Activated T-cell treated with anti-CD3 and anti-CD28 coated beads, Interleukin-2, amount 50 U/mL, for 1 hour (primary cell): ENCODE data around the gene MROH8.
"Not testable (repeated sequence)": the region's sequence is repeated elsewhere in the genome, so short reads cannot be mapped to it uniquely, and the experiment has no call there.

Experiments used
- DNase-seq: peaks from one replicate; pipeline ENCODE4 v3.0.0-alpha.2; 2020

Gene MROH8

GRCh38 chr20:37152284-37152683 lies 27.1 kb downstream of the MROH8 start:
- DNase-seq, result no peak

- DNase-seq, result no peak
Measured at GRCh38 chr20:37151529-37151928, 27.8 kb downstream of the MROH8 start.

GRCh38 chr20:37150864-37151263 lies 28.5 kb downstream of the MROH8 start:
- DNase-seq, result not testable (repeated sequence)

- no peak for DNase-seq
Measured at GRCh38 chr20:37147250-37147649, 32.1 kb downstream of the MROH8 start.

GRCh38 chr20:37144856-37145404 lies 34.4 kb downstream of the MROH8 start:
- no peak for DNase-seq

- DNase-seq, result no peak
Measured at GRCh38 chr20:37142708-37143107, 36.6 kb downstream of the MROH8 start.

GRCh38 chr20:37137547-37137946 lies 41.8 kb downstream of the MROH8 start:
- no peak for DNase-seq

- no peak for DNase-seq
Measured at GRCh38 chr20:37133952-37134351, 45.4 kb downstream of the MROH8 start.

GRCh38 chr20:37131486-37131885 lies 47.9 kb downstream of the MROH8 start:
- DNase-seq, result no peak

- DNase-seq, result no peak
Measured at GRCh38 chr20:37128803-37129202, 50.5 kb downstream of the MROH8 start.

GRCh38 chr20:37126290-37126689 lies 53.1 kb downstream of the MROH8 start:
- not testable (repeated sequence) for DNase-seq

GRCh38 chr20:37123441-37123840 lies 55.9 kb downstream of the MROH8 start:
- DNase-seq, result no peak

- DNase-seq, result no peak
Measured at GRCh38 chr20:37120497-37120896, 58.9 kb downstream of the MROH8 start.

- DNase-seq, result no peak
Measured at GRCh38 chr20:37119356-37120036, 59.9 kb downstream of the MROH8 start.

- no peak for DNase-seq
Measured at GRCh38 chr20:37114012-37114411, 65.3 kb downstream of the MROH8 start.

- no peak for DNase-seq
Measured at GRCh38 chr20:37111926-37112455, 67.4 kb downstream of the MROH8 start.

- DNase-seq, result no peak
Measured at GRCh38 chr20:37108676-37109075, 70.7 kb downstream of the MROH8 start.

GRCh38 chr20:37102571-37102970 lies 76.8 kb downstream of the MROH8 start:
- no peak for DNase-seq

GRCh38 chr20:37096415-37097041 lies 82.8 kb downstream of the MROH8 start:
- no peak for DNase-seq

- peak; percentile 85 for DNase-seq
Measured at GRCh38 chr20:37095599-37096414, 83.5 kb downstream of the MROH8 start, which contains the start of gene RBL1. Gene RBL1 (minus strand): TSS chr20:37095997. CDS start chr20:37095928, 69 bp downstream.

- peak; percentile 58 for DNase-seq
Measured at GRCh38 chr20:37095108-37095598, 84.2 kb downstream of the MROH8 start.

- DNase-seq, result no peak
Measured at GRCh38 chr20:37090407-37090806, 88.9 kb downstream of the MROH8 start.

- peak; percentile 56 for DNase-seq
Measured at GRCh38 chr20:37081717-37082289, 97.5 kb downstream of the MROH8 start.
